G401 (cell line): ENCODE data around the gene FARP1. TPM values are rescaled to one million over a fixed set of nuclear protein-coding genes. Genes with fewer than 3 reads are reported as not detected.

ENCODE experiments used
- total RNA-seq: library from RNA; depleted of rRNA; stranded (reverse); fragments of >200 nt; shearing (Covaris generic); gene quantifications from 2 replicates; pipeline ENCODE4 v1.2.3, GENCODE V29; 2014; rRNA removed

Gene FARP1
- total RNA-seq, 1 experiment from 2014 or later = 50.3 TPM

Other genes starting within 250 kb of the FARP1 start
- 181 and 229 TPM in 2 replicates for gene IPO5, start 189.4 kb upstream of the FARP1 start, total RNA-seq
- not detected in 2 replicates for gene RNF113B, start 34.2 kb downstream of the FARP1 start, total RNA-seq